Loucy (cell line): Measurements from ENCODE around the gene FBXW8.

Experiments
- EZH2phosphoT487 ChIP-seq: fragments of 200-600 bp; IDR thresholded peaks from 2 replicates; pipeline ENCODE4 v1.6.1; 2018; ENCODE audit warnings: antibody characterized with exemption, mild to moderate bottlenecking, moderate library complexity, borderline replicate concordance
- TF ChIP-seq, protein P1 (sequence below): fragments of 200-600 bp; sonication (generic); conservative IDR thresholded peaks from 2 replicates; pipeline ENCODE4 v1.5.1; 2014; ENCODE audit warnings: mild to moderate bottlenecking, antibody characterized with exemption, low read length

- TF ChIP-seq, protein P1, sequence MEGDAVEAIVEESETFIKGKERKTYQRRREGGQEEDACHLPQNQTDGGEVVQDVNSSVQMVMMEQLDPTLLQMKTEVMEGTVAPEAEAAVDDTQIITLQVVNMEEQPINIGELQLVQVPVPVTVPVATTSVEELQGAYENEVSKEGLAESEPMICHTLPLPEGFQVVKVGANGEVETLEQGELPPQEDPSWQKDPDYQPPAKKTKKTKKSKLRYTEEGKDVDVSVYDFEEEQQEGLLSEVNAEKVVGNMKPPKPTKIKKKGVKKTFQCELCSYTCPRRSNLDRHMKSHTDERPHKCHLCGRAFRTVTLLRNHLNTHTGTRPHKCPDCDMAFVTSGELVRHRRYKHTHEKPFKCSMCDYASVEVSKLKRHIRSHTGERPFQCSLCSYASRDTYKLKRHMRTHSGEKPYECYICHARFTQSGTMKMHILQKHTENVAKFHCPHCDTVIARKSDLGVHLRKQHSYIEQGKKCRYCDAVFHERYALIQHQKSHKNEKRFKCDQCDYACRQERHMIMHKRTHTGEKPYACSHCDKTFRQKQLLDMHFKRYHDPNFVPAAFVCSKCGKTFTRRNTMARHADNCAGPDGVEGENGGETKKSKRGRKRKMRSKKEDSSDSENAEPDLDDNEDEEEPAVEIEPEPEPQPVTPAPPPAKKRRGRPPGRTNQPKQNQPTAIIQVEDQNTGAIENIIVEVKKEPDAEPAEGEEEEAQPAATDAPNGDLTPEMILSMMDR = no peak
- no peak for TF ChIP-seq EZH2phosphoT487
These were observed 28.8 kb upstream of the FBXW8 start for GRCh38 chr12:116881877-116882507.
